Measurements from ENCODE around the gene WAPL. TPM values are rescaled to one million over a fixed set of nuclear protein-coding genes. Genes with fewer than 3 reads are reported as not detected.
"Not testable (repeated sequence)": the region's sequence is repeated elsewhere in the genome, so short reads cannot be mapped to it uniquely, and the experiment has no call there.

The WAPL gene, protein sequence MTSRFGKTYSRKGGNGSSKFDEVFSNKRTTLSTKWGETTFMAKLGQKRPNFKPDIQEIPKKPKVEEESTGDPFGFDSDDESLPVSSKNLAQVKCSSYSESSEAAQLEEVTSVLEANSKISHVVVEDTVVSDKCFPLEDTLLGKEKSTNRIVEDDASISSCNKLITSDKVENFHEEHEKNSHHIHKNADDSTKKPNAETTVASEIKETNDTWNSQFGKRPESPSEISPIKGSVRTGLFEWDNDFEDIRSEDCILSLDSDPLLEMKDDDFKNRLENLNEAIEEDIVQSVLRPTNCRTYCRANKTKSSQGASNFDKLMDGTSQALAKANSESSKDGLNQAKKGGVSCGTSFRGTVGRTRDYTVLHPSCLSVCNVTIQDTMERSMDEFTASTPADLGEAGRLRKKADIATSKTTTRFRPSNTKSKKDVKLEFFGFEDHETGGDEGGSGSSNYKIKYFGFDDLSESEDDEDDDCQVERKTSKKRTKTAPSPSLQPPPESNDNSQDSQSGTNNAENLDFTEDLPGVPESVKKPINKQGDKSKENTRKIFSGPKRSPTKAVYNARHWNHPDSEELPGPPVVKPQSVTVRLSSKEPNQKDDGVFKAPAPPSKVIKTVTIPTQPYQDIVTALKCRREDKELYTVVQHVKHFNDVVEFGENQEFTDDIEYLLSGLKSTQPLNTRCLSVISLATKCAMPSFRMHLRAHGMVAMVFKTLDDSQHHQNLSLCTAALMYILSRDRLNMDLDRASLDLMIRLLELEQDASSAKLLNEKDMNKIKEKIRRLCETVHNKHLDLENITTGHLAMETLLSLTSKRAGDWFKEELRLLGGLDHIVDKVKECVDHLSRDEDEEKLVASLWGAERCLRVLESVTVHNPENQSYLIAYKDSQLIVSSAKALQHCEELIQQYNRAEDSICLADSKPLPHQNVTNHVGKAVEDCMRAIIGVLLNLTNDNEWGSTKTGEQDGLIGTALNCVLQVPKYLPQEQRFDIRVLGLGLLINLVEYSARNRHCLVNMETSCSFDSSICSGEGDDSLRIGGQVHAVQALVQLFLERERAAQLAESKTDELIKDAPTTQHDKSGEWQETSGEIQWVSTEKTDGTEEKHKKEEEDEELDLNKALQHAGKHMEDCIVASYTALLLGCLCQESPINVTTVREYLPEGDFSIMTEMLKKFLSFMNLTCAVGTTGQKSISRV (N-terminal part only)
- total RNA-seq (66.7 TPM), polyA plus RNA-seq (16.1 TPM)

GRCh38 chr10:86521678-86522509 lies at the start of gene WAPL:
TSS of gene WAPL (minus strand) at chr10:86521792. CDS start at chr10:86518069, 3,723 bp downstream.
- Histone ChIP-seq H3K4me3 (ENCODE audit: low read depth, low read length) (peak within 1 kb of the TSS; percentile 98), H3K36me3 (ENCODE audit: insufficient read depth) (peaks cover 2% of the 10 kb centered on the region), H3K27ac (ENCODE audit: low read depth) (peak within 1 kb of the TSS; percentile 99), H3K4me1 (ENCODE audit: insufficient read depth) (peaks cover 1% of the 10 kb centered on the region)
- under 1% methylated on average over 87 of the region's 87 CpGs for WGBS
- DNase-seq (ENCODE audit: extremely low spot score) = peak; percentile 84

DNA sequence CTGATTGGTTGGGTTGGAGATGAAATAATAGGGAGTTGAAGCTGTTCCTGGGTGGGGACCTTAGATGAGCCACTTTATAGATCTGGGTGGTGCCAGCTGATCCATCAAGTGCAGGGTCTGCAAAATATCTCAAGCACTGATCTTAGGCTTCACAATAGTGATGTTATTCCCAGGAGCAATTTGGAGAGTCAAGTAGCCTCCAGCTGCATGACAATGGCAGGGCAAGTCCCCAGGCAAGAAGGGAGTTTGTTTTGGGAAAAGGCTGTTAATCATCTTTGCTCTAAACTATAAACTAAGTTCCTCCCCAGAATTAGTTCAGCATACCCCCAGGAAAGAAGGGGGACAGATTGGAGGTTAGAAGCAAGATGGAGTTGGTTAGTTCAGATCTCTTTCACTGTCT lies 47.7 kb upstream of the WAPL start:
- Histone ChIP-seq H3K4me3 (ENCODE audit: low read depth, low read length) (no peak overlapping the region), H3K27ac (ENCODE audit: low read depth) (no peak overlapping the region), H3K4me1 (ENCODE audit: insufficient read depth) (no peaks in the 10 kb centered on the region), H3K36me3 (ENCODE audit: insufficient read depth) (no peaks in the 10 kb centered on the region)
- no peak for DNase-seq (ENCODE audit: extremely low spot score)

- DNase-seq (ENCODE audit: extremely low spot score); H3K4me1 ChIP-seq (ENCODE audit: insufficient read depth); H3K27ac ChIP-seq (ENCODE audit: low read depth); H3K36me3 ChIP-seq (ENCODE audit: insufficient read depth); H3K4me3 ChIP-seq (ENCODE audit: low read depth, low read length): not testable (repeated sequence)
- 65% methylated on average over 2 of the region's 2 CpGs for WGBS
These were observed 44.9 kb upstream of the WAPL start for GRCh38 chr10:86566518-86566917.

DNA sequence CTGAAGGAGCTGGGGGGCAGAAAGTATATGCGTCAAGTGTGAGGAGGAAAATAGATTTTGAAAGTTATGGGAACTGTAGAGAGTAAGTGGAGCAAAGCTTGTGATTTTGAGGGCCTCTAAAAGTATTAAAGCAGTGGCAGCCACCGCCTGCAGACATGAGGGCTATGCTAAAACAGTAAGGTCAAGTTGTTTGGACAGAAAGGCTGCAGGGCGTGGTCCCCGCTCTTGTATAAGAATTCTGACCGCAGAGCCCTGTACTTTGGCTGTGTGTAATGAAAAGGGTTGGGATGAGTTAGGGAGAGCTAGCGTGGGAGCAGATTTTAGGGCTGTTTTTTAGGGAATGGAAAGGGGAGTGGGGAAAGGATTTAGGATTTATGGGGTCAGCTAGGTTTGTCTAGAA lies 41.7 kb upstream of the WAPL start:
- not testable (repeated sequence) for H3K36me3 ChIP-seq (ENCODE audit: insufficient read depth); DNase-seq (ENCODE audit: extremely low spot score); H3K4me3 ChIP-seq (ENCODE audit: low read depth, low read length); H3K4me1 ChIP-seq (ENCODE audit: insufficient read depth); H3K27ac ChIP-seq (ENCODE audit: low read depth)
- WGBS = 72% methylated on average over 6 of the region's 6 CpGs

- WGBS = 80% methylated on average over 3 of the region's 3 CpGs
- not testable (repeated sequence) for H3K27ac ChIP-seq (ENCODE audit: low read depth); H3K4me3 ChIP-seq (ENCODE audit: low read depth, low read length); DNase-seq (ENCODE audit: extremely low spot score); H3K36me3 ChIP-seq (ENCODE audit: insufficient read depth); H3K4me1 ChIP-seq (ENCODE audit: insufficient read depth)
These were observed 37.1 kb upstream of the WAPL start for GRCh38 chr10:86558695-86559094.

- 85% methylated on average over 15 of the region's 15 CpGs for WGBS
- H3K4me3 ChIP-seq (ENCODE audit: low read depth, low read length) = no peak overlapping the region
- no peak for DNase-seq (ENCODE audit: extremely low spot score)
- H3K4me1 ChIP-seq (ENCODE audit: insufficient read depth) = no peaks in the 10 kb centered on the region
- no peak overlapping the region for H3K27ac ChIP-seq (ENCODE audit: low read depth)
- no peaks in the 10 kb centered on the region for H3K36me3 ChIP-seq (ENCODE audit: insufficient read depth)
These were observed 35.5 kb upstream of the WAPL start for GRCh38 chr10:86556933-86557649.

DNA sequence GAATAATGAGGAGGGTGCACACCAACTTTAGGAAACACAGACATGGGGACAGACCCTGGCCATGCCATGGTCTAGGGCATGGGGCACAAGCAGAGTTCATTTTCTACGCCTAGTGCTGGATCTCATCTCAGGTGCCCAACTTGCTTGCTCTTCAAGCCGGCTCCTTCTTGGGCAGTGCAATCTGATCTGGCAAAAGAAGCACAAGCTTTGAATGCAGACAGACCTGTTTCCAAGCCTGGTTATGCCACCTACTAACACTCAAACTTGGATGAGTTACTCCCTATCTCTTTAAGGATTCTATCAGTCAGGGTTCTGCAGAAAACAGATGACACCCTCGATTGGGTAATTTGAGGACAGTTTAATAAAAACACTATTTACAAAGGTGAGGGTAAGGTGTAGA lies 34.9 kb upstream of the WAPL start:
- WGBS = 63% methylated on average over 3 of the region's 3 CpGs
- no peaks in the 10 kb centered on the region for H3K36me3 ChIP-seq (ENCODE audit: insufficient read depth)
- H3K4me3 ChIP-seq (ENCODE audit: low read depth, low read length) = no peak overlapping the region
- DNase-seq (ENCODE audit: extremely low spot score) = no peak
- no peaks in the 10 kb centered on the region for H3K4me1 ChIP-seq (ENCODE audit: insufficient read depth)
- H3K27ac ChIP-seq (ENCODE audit: low read depth) = no peak overlapping the region

- no peaks in the 10 kb centered on the region for H3K36me3 ChIP-seq (ENCODE audit: insufficient read depth)
- WGBS = 70% methylated on average over 4 of the region's 4 CpGs
These were observed 32.0 kb upstream of the WAPL start for GRCh38 chr10:86553639-86554038.

DNA sequence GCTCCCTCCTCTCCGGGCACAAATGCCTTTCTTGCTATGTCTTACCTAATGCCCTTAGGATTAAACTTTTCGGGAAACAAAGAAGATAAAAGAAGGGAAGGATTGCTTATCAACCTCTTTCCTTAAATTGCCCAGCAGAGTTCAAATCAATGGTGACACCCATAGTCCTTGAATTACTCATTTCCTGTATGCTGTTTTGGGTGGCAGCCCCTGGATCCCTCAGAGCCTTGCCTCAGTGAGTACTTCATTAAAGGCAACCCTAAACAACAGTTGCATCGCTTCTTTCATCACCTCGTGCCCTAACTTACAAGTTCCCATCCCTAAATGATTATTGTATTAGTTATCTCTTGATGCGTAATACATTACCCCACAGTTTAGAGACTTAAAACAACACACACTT lies 31.6 kb upstream of the WAPL start:
- DNase-seq (ENCODE audit: extremely low spot score) = no peak
- Histone ChIP-seq H3K4me1 (ENCODE audit: insufficient read depth) (no peaks in the 10 kb centered on the region), H3K4me3 (ENCODE audit: low read depth, low read length) (no peak overlapping the region), H3K36me3 (ENCODE audit: insufficient read depth) (no peaks in the 10 kb centered on the region), H3K27ac (ENCODE audit: low read depth) (no peak overlapping the region)
- 64% methylated on average over 5 of the region's 5 CpGs for WGBS

More at GRCh38 chr10:86553639-86554038, 32.0 kb upstream of the WAPL start:
- no peaks in the 10 kb centered on the region for H3K4me1 ChIP-seq (ENCODE audit: insufficient read depth)
- DNase-seq (ENCODE audit: extremely low spot score) = no peak
- H3K27ac ChIP-seq (ENCODE audit: low read depth) = no peak overlapping the region
- H3K4me3 ChIP-seq (ENCODE audit: low read depth, low read length) = no peak overlapping the region

GRCh38 chr10:86547296-86547695 lies 25.7 kb upstream of the WAPL start:
- Histone ChIP-seq H3K27ac (ENCODE audit: low read depth) (no peak overlapping the region), H3K4me1 (ENCODE audit: insufficient read depth) (no peaks in the 10 kb centered on the region), H3K4me3 (ENCODE audit: low read depth, low read length) (no peak overlapping the region), H3K36me3 (ENCODE audit: insufficient read depth) (no peaks in the 10 kb centered on the region)
- DNase-seq (ENCODE audit: extremely low spot score) = no peak
- WGBS = 86% methylated on average over 2 of the region's 2 CpGs

- WGBS = 72% methylated on average over 4 of the region's 4 CpGs
- no peak overlapping the region for H3K27ac ChIP-seq (ENCODE audit: low read depth)
- H3K4me1 ChIP-seq (ENCODE audit: insufficient read depth) = no peaks in the 10 kb centered on the region
- no peak for DNase-seq (ENCODE audit: extremely low spot score)
- H3K4me3 ChIP-seq (ENCODE audit: low read depth, low read length) = no peak overlapping the region
- no peaks in the 10 kb centered on the region for H3K36me3 ChIP-seq (ENCODE audit: insufficient read depth)
These were observed 23.5 kb upstream of the WAPL start for GRCh38 chr10:86545101-86545500.

GRCh38 chr10:86540016-86540415 lies 18.4 kb upstream of the WAPL start:
- no peaks in the 10 kb centered on the region for H3K36me3 ChIP-seq (ENCODE audit: insufficient read depth)
- H3K27ac ChIP-seq (ENCODE audit: low read depth) = no peak overlapping the region
- H3K4me3 ChIP-seq (ENCODE audit: low read depth, low read length) = no peak overlapping the region
- no peaks in the 10 kb centered on the region for H3K4me1 ChIP-seq (ENCODE audit: insufficient read depth)
- 71% methylated on average over 5 of the region's 5 CpGs for WGBS
- DNase-seq (ENCODE audit: extremely low spot score) = no peak
